Measurements from ENCODE around the gene EFCAB11. TPM values are rescaled to one million over a fixed set of nuclear protein-coding genes. Genes with fewer than 3 reads are reported as not detected.
A peak's percentile ranks its signal among the peaks of the same experiment; 100 is the strongest.
"Not testable (repeated sequence)": the region's sequence is repeated elsewhere in the genome, so short reads cannot be mapped to it uniquely, and the experiment has no call there.

Gene EFCAB11
- total RNA-seq, 1 donor from 2014 or later: 7.5 TPM

GRCh38 chr14:89881839-89882238, 72.7 kb downstream of the EFCAB11 start:
- H3K27me3 Mint-ChIP-seq (ENCODE audit: low read depth, unreplicated experiment): no peaks in the 10 kb centered on the region
- H3K36me3 ChIP-seq (ENCODE audit: insufficient read depth, low read length): no peaks in the 10 kb centered on the region
- no peak overlapping the region for H3K9ac ChIP-seq (ENCODE audit: low read length)
- H3K4me2 ChIP-seq (ENCODE audit: low read length): no peak overlapping the region
- DNase-seq (ENCODE audit: low read depth) (no peak), FAIRE-seq (peak; percentile 23)
- H3K4me1 Mint-ChIP-seq (ENCODE audit: low read depth, unreplicated experiment): no peaks in the 10 kb centered on the region
- no peak overlapping the region for H3K4me3 Mint-ChIP-seq (ENCODE audit: unreplicated experiment)
- H3K27me3 ChIP-seq (ENCODE audit: insufficient read depth, low read length): no peaks in the 10 kb centered on the region
- no peak overlapping the region for H3K27ac Mint-ChIP-seq (ENCODE audit: unreplicated experiment)
- no peak overlapping the region for H3K4me3 ChIP-seq (ENCODE audit: insufficient read depth, low read depth, low read length)
- H3K79me2 ChIP-seq (ENCODE audit: insufficient read depth, low read length): no peaks in the 10 kb centered on the region
- no peak overlapping the region for H2AFZ ChIP-seq (ENCODE audit: low read depth, low read length)
- H3K4me1 ChIP-seq (ENCODE audit: insufficient read depth, low read length): no peaks in the 10 kb centered on the region
- no peak for TF ChIP-seq EZH2 (IDR thresholded peaks at IDR 0.05; ENCODE audit: insufficient read depth, low read length)
- no peak overlapping the region for H3K27ac ChIP-seq (ENCODE audit: low read depth, low read length)
- H3K9me3 ChIP-seq (ENCODE audit: insufficient read depth, low read depth, low read length): no peaks in the 10 kb centered on the region
- no peaks in the 10 kb centered on the region for H4K20me1 ChIP-seq (ENCODE audit: insufficient read depth, low read length)
- no peaks in the 10 kb centered on the region for H3K36me3 Mint-ChIP-seq (ENCODE audit: low read depth, unreplicated experiment)
- H3K9me3 Mint-ChIP-seq (ENCODE audit: unreplicated experiment): peaks cover 2% of the 10 kb centered on the region

GRCh38 chr14:89874091-89874490, 80.4 kb downstream of the EFCAB11 start:
- not testable (repeated sequence) for H2AFZ ChIP-seq (ENCODE audit: low read depth, low read length); H3K36me3 ChIP-seq (ENCODE audit: insufficient read depth, low read length); H3K27me3 ChIP-seq (ENCODE audit: insufficient read depth, low read length); H3K9ac ChIP-seq (ENCODE audit: low read length); H3K79me2 ChIP-seq (ENCODE audit: insufficient read depth, low read length); H3K27ac Mint-ChIP-seq (ENCODE audit: unreplicated experiment); DNase-seq (ENCODE audit: low read depth); H3K4me1 ChIP-seq (ENCODE audit: insufficient read depth, low read length); H3K9me3 ChIP-seq (ENCODE audit: insufficient read depth, low read depth, low read length); H3K4me3 Mint-ChIP-seq (ENCODE audit: unreplicated experiment); H3K27ac ChIP-seq (ENCODE audit: low read depth, low read length); H3K27me3 Mint-ChIP-seq (ENCODE audit: low read depth, unreplicated experiment); H4K20me1 ChIP-seq (ENCODE audit: insufficient read depth, low read length); H3K9me3 Mint-ChIP-seq (ENCODE audit: unreplicated experiment); H3K4me2 ChIP-seq (ENCODE audit: low read length); FAIRE-seq; H3K4me3 ChIP-seq (ENCODE audit: insufficient read depth, low read depth, low read length); H3K4me1 Mint-ChIP-seq (ENCODE audit: low read depth, unreplicated experiment)
- H3K36me3 Mint-ChIP-seq (ENCODE audit: low read depth, unreplicated experiment): peaks cover 12% of the 10 kb centered on the region

GRCh38 chr14:89870316-89870715, 84.2 kb downstream of the EFCAB11 start:
- no peaks in the 10 kb centered on the region for H3K27me3 ChIP-seq (ENCODE audit: insufficient read depth, low read length)
- peak; percentile 31 for DNase-seq (ENCODE audit: low read depth)
- peaks cover 6% of the 10 kb centered on the region for H3K4me1 ChIP-seq (ENCODE audit: insufficient read depth, low read length)
- no peak overlapping the region for H3K27ac ChIP-seq (ENCODE audit: low read depth, low read length)
- Mint-ChIP-seq H3K27ac (ENCODE audit: unreplicated experiment) (no peak overlapping the region), H3K4me1 (ENCODE audit: low read depth, unreplicated experiment) (peaks cover 1% of the 10 kb centered on the region), H3K36me3 (ENCODE audit: low read depth, unreplicated experiment) (peaks cover 16% of the 10 kb centered on the region), H3K27me3 (ENCODE audit: low read depth, unreplicated experiment) (no peaks in the 10 kb centered on the region), H3K4me3 (ENCODE audit: unreplicated experiment) (no peak overlapping the region), H3K9me3 (ENCODE audit: unreplicated experiment) (peaks cover 13% of the 10 kb centered on the region)
- no peak overlapping the region for H3K4me2 ChIP-seq (ENCODE audit: low read length)
- H3K4me3 ChIP-seq (ENCODE audit: insufficient read depth, low read depth, low read length): no peak overlapping the region
- H3K36me3 ChIP-seq (ENCODE audit: insufficient read depth, low read length): no peaks in the 10 kb centered on the region
- H3K79me2 ChIP-seq (ENCODE audit: insufficient read depth, low read length): no peaks in the 10 kb centered on the region
- no peak overlapping the region for H2AFZ ChIP-seq (ENCODE audit: low read depth, low read length)
- FAIRE-seq: no peak
- peaks cover 8% of the 10 kb centered on the region for H3K9me3 ChIP-seq (ENCODE audit: insufficient read depth, low read depth, low read length)
- no peaks in the 10 kb centered on the region for H4K20me1 ChIP-seq (ENCODE audit: insufficient read depth, low read length)
- TF ChIP-seq EZH2 (IDR thresholded peaks at IDR 0.05; ENCODE audit: insufficient read depth, low read length): no peak
- TF ChIP-seq CTCF (IDR thresholded peaks at IDR 0.05; ENCODE audit: insufficient read depth, low read depth, low read length): no peak
- no peak overlapping the region for H3K9ac ChIP-seq (ENCODE audit: low read length)
